Middle frontal gyrus (tissue), 1 donor: Measurements from ENCODE around the gene TALDO1.

Source experiments
- DNase-seq: peaks from one replicate; pipeline ENCODE4 v3.0.0-alpha.2; 2015; ENCODE audit warnings: low spot score; ENCODE audit errors: extremely low spot score

Gene TALDO1

GRCh38 chr11:787084-787675 is 39.9 kb downstream of the TALDO1 start:
- no peak for DNase-seq

- DNase-seq = no peak
These were observed 40.9 kb downstream of the TALDO1 start for GRCh38 chr11:788009-788640.

- DNase-seq = no peak
These were observed 42.0 kb downstream of the TALDO1 start for GRCh38 chr11:788953-789940.

- DNase-seq = peak; percentile 50
These were observed 42.7 kb downstream of the TALDO1 start, which contains the start of gene CEND1 for GRCh38 chr11:789943-790342. TSS of gene CEND1 (minus strand) at chr11:790090. CDS start at chr11:788576, 1,514 bp downstream.

GRCh38 chr11:790721-791564 is 43.7 kb downstream of the TALDO1 start:
- DNase-seq = no peak

- no peak for DNase-seq
These were observed 44.6 kb downstream of the TALDO1 start for GRCh38 chr11:791658-792534.

GRCh38 chr11:792535-792821 is 45.2 kb downstream of the TALDO1 start:
- no peak for DNase-seq

GRCh38 chr11:792873-793272 is 45.6 kb downstream of the TALDO1 start:
- DNase-seq = no peak

- DNase-seq = no peak
These were observed 46.3 kb downstream of the TALDO1 start for GRCh38 chr11:793556-793955.

GRCh38 chr11:794013-794765 is 46.9 kb downstream of the TALDO1 start:
- no peak for DNase-seq

- DNase-seq = no peak
These were observed 47.7 kb downstream of the TALDO1 start for GRCh38 chr11:794766-795633.

- DNase-seq = no peak
These were observed 48.6 kb downstream of the TALDO1 start for GRCh38 chr11:795634-796564.

- DNase-seq = no peak
These were observed 49.5 kb downstream of the TALDO1 start for GRCh38 chr11:796565-797295.

- DNase-seq = peak; percentile 22
These were observed 50.2 kb downstream of the TALDO1 start for GRCh38 chr11:797296-798092.

- peak; percentile 72 for DNase-seq
These were observed 50.9 kb downstream of the TALDO1 start, which contains the start of gene SLC25A22 for GRCh38 chr11:798093-798713. TSS of gene SLC25A22 (minus strand) at chr11:798281. CDS start at chr11:795006, 3,275 bp downstream.
